Fibroblast of lung (primary cell): ENCODE measurements around the gene NRSN2. TPM values are rescaled to one million over a fixed set of nuclear protein-coding genes. Genes with fewer than 3 reads are reported as not detected.

Source experiments
- DNase-seq, 2 donors: peaks; one replicate each; pipeline versions ENCODE4 v3.0.0 to v3.0.0-alpha.2; 2010; ENCODE audit warnings: low read depth in 2 of 2
- H2AFZ ChIP-seq: 2 replicates; pipeline ENCODE4 v1.5.1; 2012; ENCODE audit warnings: low read length, control low read depth, inconsistent platforms
- H3K27ac ChIP-seq: 2 replicates; pipeline ENCODE4 v1.5.1; 2011; ENCODE audit warnings: low read length, control low read depth; ENCODE audit not compliant: insufficient read depth
- H3K27me3 ChIP-seq: 2 replicates; pipeline ENCODE4 v1.5.1; 2011; ENCODE audit warnings: mild to moderate bottlenecking, low read length; ENCODE audit not compliant: control insufficient read depth, insufficient read depth
- H3K36me3 ChIP-seq: 2 replicates; pipeline ENCODE4 v1.5.1; 2011; ENCODE audit warnings: low read length; ENCODE audit not compliant: control insufficient read depth, insufficient read depth
- H3K4me1 ChIP-seq: 2 replicates; pipeline ENCODE4 v1.5.1; 2011; ENCODE audit warnings: low read length; ENCODE audit not compliant: control insufficient read depth, insufficient read depth; ENCODE audit errors: extremely low read depth
- H3K4me2 ChIP-seq: 2 replicates; pipeline ENCODE4 v1.5.1; 2011; ENCODE audit warnings: low read length, control low read depth; ENCODE audit not compliant: insufficient read depth; ENCODE audit errors: extremely low read depth
- H3K4me3 ChIP-seq, 4 experiments: fragments of 200-600 bp in 1 of 4; sonication (generic) in 1 of 4; replicated peaks in 1 of 4; 2 replicates each; pipeline ENCODE4 v1.5.1; 2011 to 2016; ENCODE audit warnings: low read length in 4 of 4, low read depth in 3 of 4, mild to moderate bottlenecking in 3 of 4, control low read depth in 2 of 4, inconsistent platforms in 1 of 4, mixed read lengths in 1 of 4; ENCODE audit not compliant: insufficient read depth in 1 of 4; ENCODE audit errors: control extremely low read depth in 1 of 4
- H3K79me2 ChIP-seq: 2 replicates; pipeline ENCODE4 v1.5.1; 2012; ENCODE audit warnings: mild to moderate bottlenecking, low read length, inconsistent platforms; ENCODE audit not compliant: control insufficient read depth, insufficient read depth
- H3K9ac ChIP-seq: 2 replicates; pipeline ENCODE4 v1.5.1; 2011; ENCODE audit warnings: mild to moderate bottlenecking, low read length, control low read depth; ENCODE audit not compliant: insufficient read depth
- H3K9me3 ChIP-seq: 2 replicates; pipeline ENCODE4 v1.5.1; 2012; ENCODE audit warnings: low read depth, low read length; ENCODE audit not compliant: control insufficient read depth, insufficient read depth
- H4K20me1 ChIP-seq: 2 replicates; pipeline ENCODE4 v1.5.1; 2011; ENCODE audit warnings: low read length; ENCODE audit not compliant: control insufficient read depth, insufficient read depth; ENCODE audit errors: extremely low read depth
- CTCF ChIP-seq, 2 donors: IDR thresholded peaks in 1 of 2; conservative IDR thresholded peaks in 1 of 2; 1 replicate in 1 of 2; 2 replicates in 1 of 2; pipeline ENCODE4 v1.5.1; 2011 to 2012; ENCODE audit warnings: low read length in 2 of 2, control low read depth in 1 of 2, inconsistent platforms in 1 of 2, low read depth in 1 of 2, mild to moderate bottlenecking in 1 of 2
- EZH2 ChIP-seq: IDR thresholded peaks from 2 replicates; pipeline ENCODE4 v1.5.1; 2012; ENCODE audit warnings: low read length, control low read depth, mild to moderate bottlenecking; ENCODE audit errors: missing control alignments
- polyA plus RNA-seq, 2 donors: library from polyadenylated mRNA; depleted of rRNA in 1 of 2; stranded (reverse) in 1 of 2; unstranded in 1 of 2; fragments of >200 nt; gene quantifications; 2 replicates each; pipeline ENCODE4 v1.2.1, GENCODE V29; 2011 to 2012; ENCODE audit warnings: missing spikeins in 1 of 2
- total RNA-seq: library from RNA; depleted of rRNA; stranded (reverse); fragments of >200 nt; gene quantifications from 2 replicates; pipeline ENCODE4 v1.2.1, GENCODE V29; 2014

NRSN2 gene
- total and polyA plus RNA-seq, 2 donors (not counting 1 experiment from before 2014, with no cell fraction given) = 34.5 to 60.5 TPM

DNA sequence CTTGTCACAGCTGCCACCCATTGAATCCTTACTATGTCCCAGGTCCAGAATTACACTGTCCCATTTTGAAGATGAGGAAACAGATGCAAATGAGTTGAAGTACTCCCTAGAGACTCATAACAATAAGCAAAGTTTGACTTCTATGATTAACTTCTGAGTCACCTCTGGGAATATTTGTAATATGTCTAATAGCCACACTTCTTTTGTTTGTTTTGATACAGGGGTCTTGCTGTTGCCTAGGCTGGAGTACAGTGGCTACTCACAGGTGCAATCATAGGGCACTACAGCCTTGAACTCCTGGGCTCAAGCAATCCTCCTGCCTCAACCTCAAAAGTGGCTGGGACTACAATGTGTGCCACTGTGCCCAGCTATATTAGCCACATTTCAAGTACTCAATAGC is 33.0 kb upstream of the NRSN2 start:
- H2AFZ ChIP-seq = no peak overlapping the region
- no peaks in the 10 kb centered on the region for H3K79me2 ChIP-seq
- peaks cover 8% of the 10 kb centered on the region for H3K4me1 ChIP-seq
- TF ChIP-seq EZH2 = no peak
- no peaks in the 10 kb centered on the region for H3K36me3 ChIP-seq
- H3K4me2 ChIP-seq = peak overlapping the region; percentile 23
- H3K9ac ChIP-seq = no peak overlapping the region
- H3K9me3 ChIP-seq = no peaks in the 10 kb centered on the region
- H3K27me3 ChIP-seq = no peaks in the 10 kb centered on the region
- H4K20me1 ChIP-seq = no peaks in the 10 kb centered on the region
- no peak overlapping the region for H3K27ac ChIP-seq
- DNase-seq = peak; percentile 42 to 70
- H3K4me3 ChIP-seq = no peak overlapping the region

- H3K4me3 ChIP-seq = no peak overlapping the region
- no peak overlapping the region for H2AFZ ChIP-seq
- peaks cover 2% of the 10 kb centered on the region for H3K4me1 ChIP-seq
- H3K9me3 ChIP-seq = no peaks in the 10 kb centered on the region
- H3K27me3 ChIP-seq = no peaks in the 10 kb centered on the region
- H3K4me2 ChIP-seq = no peak overlapping the region
- no peaks in the 10 kb centered on the region for H4K20me1 ChIP-seq
- no peaks in the 10 kb centered on the region for H3K79me2 ChIP-seq
- peak; percentile 49 to 70 for DNase-seq
- H3K9ac ChIP-seq = no peak overlapping the region
- H3K36me3 ChIP-seq = no peaks in the 10 kb centered on the region
- peak overlapping the region; percentile 6 for H3K27ac ChIP-seq
- TF ChIP-seq CTCF (conservative IDR thresholded peaks at IDR 0.05 in 1 of 2, IDR thresholded peaks at IDR 0.05 in 1 of 2; ENCODE audit: low read depth in 1 of 2, low read length in 2 of 2) (no peak), EZH2 (no peak)
These were observed 30.4 kb upstream of the NRSN2 start for GRCh38 chr20:316316-317068.

GRCh38 chr20:324177-325044 is 22.5 kb upstream of the NRSN2 start:
- H2AFZ ChIP-seq = peak overlapping the region; percentile 77
- TF ChIP-seq CTCF (conservative IDR thresholded peaks at IDR 0.05 in 1 of 2, IDR thresholded peaks at IDR 0.05 in 1 of 2; ENCODE audit: low read depth in 1 of 2, low read length in 2 of 2) (peak; percentile 47 to 52), EZH2 (no peak)
- peak; percentile 76 to 82 for DNase-seq

More at GRCh38 chr20:324177-325044, 22.5 kb upstream of the NRSN2 start:
- no peaks in the 10 kb centered on the region for H3K27me3 ChIP-seq
- peaks cover 22% of the 10 kb centered on the region for H3K79me2 ChIP-seq
- H4K20me1 ChIP-seq = no peaks in the 10 kb centered on the region
- peak overlapping the region; percentile 72 for H3K9ac ChIP-seq
- no peaks in the 10 kb centered on the region for H3K9me3 ChIP-seq
- peak overlapping the region; percentile 83 for H3K27ac ChIP-seq
- peak overlapping the region; percentile 60 to 95 (median 76) for H3K4me3 ChIP-seq
- peak overlapping the region; percentile 88 for H3K4me2 ChIP-seq
- H3K4me1 ChIP-seq = peaks cover 6% of the 10 kb centered on the region
- H3K36me3 ChIP-seq = no peaks in the 10 kb centered on the region
